GM12865 (cell line): ENCODE results near the gene HACE1.
"Not testable (repeated sequence)": the region's sequence is repeated elsewhere in the genome, so short reads cannot be mapped to it uniquely, and the experiment has no call there.

Source experiments
- DNase-seq: peaks from one replicate; pipeline ENCODE4 v3.0.0; 2010; ENCODE audit warnings: low read depth
- H3K4me3 ChIP-seq: 2 replicates; pipeline ENCODE4 v1.5.1; 2011; ENCODE audit warnings: mild to moderate bottlenecking, low read depth, low read length, control low read depth
- TF ChIP-seq, protein P1 (sequence below): IDR thresholded peaks from 2 replicates; pipeline ENCODE4 v1.5.1; 2011; ENCODE audit warnings: low read length, control low read depth, low read depth, inconsistent platforms; ENCODE audit not compliant: insufficient read depth; ENCODE audit errors: missing control alignments

Gene HACE1

DNA sequence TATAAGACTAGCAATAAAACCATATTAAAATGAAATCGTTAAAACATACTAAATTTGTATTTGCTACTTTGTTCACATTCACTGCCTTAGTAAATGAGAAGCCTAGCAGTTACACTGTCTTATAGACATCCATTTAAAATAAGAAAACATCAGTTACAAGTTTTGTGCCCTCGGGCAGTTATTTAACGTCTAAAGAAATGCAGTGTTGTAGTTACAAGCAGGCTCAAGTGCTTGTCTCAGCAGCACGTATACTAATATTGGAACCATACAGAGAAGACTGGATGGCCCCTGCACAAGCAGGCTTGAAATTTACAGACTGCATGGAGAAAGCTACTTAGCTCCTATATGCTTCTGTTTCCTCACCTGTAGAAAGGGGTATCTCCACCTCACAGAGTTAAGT is 93.1 kb downstream of the HACE1 start:
- DNase-seq = no peak
- TF ChIP-seq, protein P1, sequence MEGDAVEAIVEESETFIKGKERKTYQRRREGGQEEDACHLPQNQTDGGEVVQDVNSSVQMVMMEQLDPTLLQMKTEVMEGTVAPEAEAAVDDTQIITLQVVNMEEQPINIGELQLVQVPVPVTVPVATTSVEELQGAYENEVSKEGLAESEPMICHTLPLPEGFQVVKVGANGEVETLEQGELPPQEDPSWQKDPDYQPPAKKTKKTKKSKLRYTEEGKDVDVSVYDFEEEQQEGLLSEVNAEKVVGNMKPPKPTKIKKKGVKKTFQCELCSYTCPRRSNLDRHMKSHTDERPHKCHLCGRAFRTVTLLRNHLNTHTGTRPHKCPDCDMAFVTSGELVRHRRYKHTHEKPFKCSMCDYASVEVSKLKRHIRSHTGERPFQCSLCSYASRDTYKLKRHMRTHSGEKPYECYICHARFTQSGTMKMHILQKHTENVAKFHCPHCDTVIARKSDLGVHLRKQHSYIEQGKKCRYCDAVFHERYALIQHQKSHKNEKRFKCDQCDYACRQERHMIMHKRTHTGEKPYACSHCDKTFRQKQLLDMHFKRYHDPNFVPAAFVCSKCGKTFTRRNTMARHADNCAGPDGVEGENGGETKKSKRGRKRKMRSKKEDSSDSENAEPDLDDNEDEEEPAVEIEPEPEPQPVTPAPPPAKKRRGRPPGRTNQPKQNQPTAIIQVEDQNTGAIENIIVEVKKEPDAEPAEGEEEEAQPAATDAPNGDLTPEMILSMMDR = no peak
- H3K4me3 ChIP-seq = no peak overlapping the region

DNA sequence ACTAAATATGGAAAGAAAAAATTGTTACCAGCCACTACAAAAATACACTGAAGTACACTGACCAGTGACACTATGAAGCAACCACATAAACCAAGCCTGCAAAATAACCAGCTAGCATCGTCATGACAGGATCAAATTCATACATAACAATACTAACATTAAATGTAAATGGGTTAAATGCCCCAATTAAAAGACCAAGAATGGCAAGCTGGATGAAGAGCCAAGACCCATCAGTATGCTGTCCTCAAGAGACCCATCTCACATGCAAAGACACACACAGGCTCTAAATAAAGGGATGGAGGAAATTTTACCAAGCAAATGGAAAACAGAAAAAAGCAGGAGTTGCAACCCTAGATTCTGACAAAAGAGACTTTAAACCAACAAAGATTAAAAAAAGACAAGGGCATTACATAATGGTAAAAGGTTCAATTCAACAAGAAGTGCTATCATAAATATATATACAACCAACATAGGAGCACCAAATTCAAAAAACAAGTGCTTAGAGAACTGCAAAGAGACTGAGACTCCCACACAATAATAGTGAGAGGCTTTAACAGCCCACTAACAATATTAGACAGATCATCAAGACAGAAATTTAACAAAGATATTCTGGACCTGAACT is 104.8 kb downstream of the HACE1 start:
- H3K4me3 ChIP-seq = no peak overlapping the region
- TF ChIP-seq, protein P1 = no peak
- no peak for DNase-seq

DNA sequence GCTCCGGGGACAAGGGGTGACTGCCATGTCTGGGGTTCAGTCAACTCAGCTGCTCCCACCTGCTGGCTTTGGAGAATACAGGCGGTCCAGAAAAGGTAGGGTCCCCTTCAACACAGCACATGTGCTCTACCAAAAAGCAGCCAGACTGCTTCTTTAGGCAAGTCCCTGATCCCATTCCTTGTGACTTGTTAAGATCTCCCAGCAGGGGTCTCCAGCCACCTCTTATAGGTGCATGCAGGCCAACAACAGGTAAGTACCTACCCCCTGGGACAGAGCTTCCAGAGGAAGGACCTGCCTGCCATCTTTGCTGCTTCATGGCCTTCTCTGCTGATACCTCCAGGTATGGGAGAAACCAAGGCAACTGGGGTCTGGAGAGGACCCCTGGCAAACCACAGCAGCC is 106.5 kb downstream of the HACE1 start:
- no peak for DNase-seq
- TF ChIP-seq, protein P1 = no peak
- H3K4me3 ChIP-seq = no peak overlapping the region

DNA sequence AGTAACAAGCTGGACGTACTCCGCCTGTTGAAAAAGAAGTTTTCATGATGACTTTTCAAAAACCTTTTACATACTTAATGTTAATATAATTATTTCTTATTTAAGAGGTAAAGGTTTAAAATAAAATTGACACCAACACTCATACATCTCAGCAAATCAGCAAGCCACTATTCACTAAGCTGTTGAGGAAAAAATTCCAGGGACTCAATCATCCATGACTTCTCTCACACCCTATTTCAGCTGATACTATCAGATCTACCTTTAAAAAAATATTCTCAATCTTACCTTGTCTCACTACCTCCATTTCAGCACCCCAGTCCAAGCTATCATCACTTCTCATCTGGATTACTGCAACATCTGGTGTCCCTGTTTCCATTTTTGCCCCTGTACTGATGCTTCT is 109.3 kb downstream of the HACE1 start:
- no peak for DNase-seq
- TF ChIP-seq, protein P1 = no peak
- no peak overlapping the region for H3K4me3 ChIP-seq

DNA sequence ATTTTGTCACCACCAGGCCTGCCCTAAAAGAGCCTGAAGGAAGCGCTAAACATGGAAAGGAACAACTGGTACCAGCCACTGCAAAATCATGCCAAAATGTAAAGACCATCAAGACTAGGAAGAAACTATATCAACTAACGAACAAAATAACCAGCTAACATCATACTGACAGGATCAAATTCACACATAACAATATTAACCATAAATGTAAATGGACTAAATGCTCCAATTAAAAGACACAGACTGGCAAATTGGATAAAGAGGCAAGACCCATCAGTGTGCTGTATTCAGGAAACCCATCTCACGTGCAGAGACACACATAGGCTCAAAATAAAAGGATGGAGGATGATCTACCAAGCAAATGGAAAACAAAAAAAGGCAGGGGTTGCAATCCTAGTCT is 120.6 kb downstream of the HACE1 start:
- DNase-seq = not testable (repeated sequence)

DNA sequence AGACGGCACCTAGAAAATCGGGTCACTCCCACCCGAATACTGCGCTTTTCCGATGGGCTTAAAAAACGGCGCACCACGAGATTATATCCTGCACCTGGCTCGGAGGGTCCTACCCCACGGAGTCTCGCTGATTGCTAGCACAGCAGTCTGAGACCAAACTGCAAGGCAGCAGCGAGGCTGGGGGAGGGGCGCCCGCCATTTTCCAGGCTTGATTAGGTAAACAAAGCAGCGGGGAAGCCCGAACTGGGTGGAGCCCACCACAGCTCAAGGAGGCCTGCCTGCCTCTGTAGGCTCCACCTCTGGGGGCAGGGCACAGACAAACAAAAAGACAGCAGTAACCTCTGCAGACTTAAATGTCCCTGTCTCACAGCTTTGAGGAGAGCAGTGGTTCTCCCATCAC is 122.2 kb downstream of the HACE1 start:
- not testable (repeated sequence) for H3K4me3 ChIP-seq, DNase-seq

More for the DNA sequence above, 120.6 kb downstream of the HACE1 start:
- not testable (repeated sequence) for H3K4me3 ChIP-seq

DNA sequence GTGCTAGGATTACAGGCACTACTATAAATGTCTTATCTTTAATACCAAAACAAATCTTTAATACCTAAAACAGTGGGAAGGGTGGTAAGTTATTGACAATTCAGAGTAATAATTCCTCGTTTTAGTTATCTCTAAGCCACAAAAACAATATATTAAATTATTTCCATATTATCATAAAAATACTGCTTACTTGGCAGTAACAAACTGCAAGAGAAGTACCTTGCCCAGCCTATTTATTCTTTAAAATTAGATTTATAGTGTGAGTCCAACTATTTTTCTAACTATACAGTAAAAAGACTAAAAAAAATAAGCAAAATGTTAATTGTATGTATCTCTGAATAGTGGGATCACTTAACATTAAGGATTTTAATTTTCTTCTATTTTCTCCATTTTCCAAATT is 123.2 kb downstream of the HACE1 start:
- H3K4me3 ChIP-seq = no peak overlapping the region
- TF ChIP-seq, protein P1 = no peak
- no peak for DNase-seq

DNA sequence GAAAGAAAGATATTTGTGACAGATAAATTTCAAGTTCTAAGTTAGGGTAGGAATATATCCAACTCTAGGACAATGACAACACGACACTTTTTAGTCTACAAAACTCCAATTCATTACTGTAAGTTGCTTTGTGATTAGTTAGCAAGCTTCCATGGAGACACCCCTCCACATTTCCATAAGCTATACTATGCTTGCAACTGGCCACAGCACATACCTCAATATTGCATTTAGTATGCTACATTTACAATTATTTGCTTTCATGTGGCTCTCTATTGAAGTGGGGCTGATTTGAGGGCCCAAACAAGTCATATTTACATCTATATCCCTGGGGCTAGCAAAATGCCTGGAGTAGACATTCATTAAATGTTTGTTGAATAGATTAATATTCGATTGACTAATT is 129.3 kb downstream of the HACE1 start:
- no peak for DNase-seq
- H3K4me3 ChIP-seq = no peak overlapping the region
- TF ChIP-seq, protein P1 = no peak
